ENCODE data around the gene CYP1A2.

CYP1A2 gene

GRCh38 chr15:74800559-74801094 is 52.0 kb downstream of the CYP1A2 start:
- CTCF ChIA-PET, result interaction anchor here (0.6 to 10.9 kb wide), 15 partner anchors 9 to 166 kb away, joined by 3 to 136 read pairs (median 4); partner anchors contain the start of genes CSK and ULK3
- H3K4me3 ChIP-seq (ENCODE audit: low read depth, low read length), result no peak overlapping the region
- POLR2A ChIA-PET, result no interaction called here
- no peak for DNase-seq (ENCODE audit: low read depth, low spot score)
- TF ChIP-seq CTCF (IDR thresholded peaks at IDR 0.05; ENCODE audit: insufficient read depth, low read length, missing control alignments), result no peak

GRCh38 chr15:74801311-74801997 is 52.8 kb downstream of the CYP1A2 start:
- ChIA-PET POLR2A (no interaction called here), CTCF (interaction anchor here (0.9 to 10.9 kb wide), 11 partner anchors 8 to 166 kb away, joined by 3 to 136 read pairs (median 7); partner anchors contain the start of genes CSK and ULK3)
- DNase-seq (ENCODE audit: low read depth, low spot score), result no peak
- TF ChIP-seq CTCF (IDR thresholded peaks at IDR 0.05; ENCODE audit: insufficient read depth, low read length, missing control alignments), result no peak
- no peak overlapping the region for H3K4me3 ChIP-seq (ENCODE audit: low read depth, low read length)

- TF ChIP-seq CTCF (IDR thresholded peaks at IDR 0.05; ENCODE audit: insufficient read depth, low read length, missing control alignments), result no peak
- ChIA-PET POLR2A (no interaction called here), CTCF (interaction anchor here (1.0 to 10.9 kb wide), 4 partner anchors 12 to 170 kb away, joined by 3 to 136 read pairs (median 40); partner anchors contain the start of gene CSK)
- DNase-seq (ENCODE audit: low read depth, low spot score), result no peak
- no peak overlapping the region for H3K4me3 ChIP-seq (ENCODE audit: low read depth, low read length)
Observed at GRCh38 chr15:74802290-74802689, 53.6 kb downstream of the CYP1A2 start.

DNA sequence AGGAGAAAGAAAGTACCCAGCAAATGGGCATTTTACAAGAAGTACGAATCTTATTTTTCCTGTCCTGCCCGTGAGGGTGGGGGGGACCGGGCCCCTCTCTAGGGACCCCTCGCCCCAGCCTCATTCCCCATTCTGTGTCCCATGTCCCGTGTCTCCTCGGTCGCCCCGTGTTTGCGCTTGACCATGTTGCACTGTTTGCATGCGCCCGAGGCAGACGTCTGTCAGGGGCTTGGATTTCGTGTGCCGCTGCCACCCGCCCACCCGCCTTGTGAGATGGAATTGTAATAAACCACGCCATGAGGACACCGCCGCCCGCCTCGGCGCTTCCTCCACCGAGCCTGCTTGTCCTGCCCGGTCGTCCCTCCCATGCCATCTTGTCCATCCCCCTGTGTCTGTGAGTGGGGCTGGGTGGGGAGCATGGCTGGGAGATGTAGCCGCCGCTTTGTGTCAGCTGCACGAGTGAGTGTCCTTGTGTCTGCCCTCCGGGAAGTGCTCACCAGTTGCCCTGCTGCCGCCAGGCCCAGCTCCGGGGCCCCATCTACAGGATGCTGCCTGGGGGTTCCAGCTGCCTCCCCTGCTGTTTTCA is 54.3 kb downstream of the CYP1A2 start:
- no peak for DNase-seq (ENCODE audit: low read depth, low spot score)
- no peak overlapping the region for H3K4me3 ChIP-seq (ENCODE audit: low read depth, low read length)
- POLR2A ChIA-PET, result no interaction called here
- TF ChIP-seq CTCF (IDR thresholded peaks at IDR 0.05; ENCODE audit: insufficient read depth, low read length, missing control alignments), result no peak
- CTCF ChIA-PET, result interaction anchor here (1.6 to 10.9 kb wide), 3 partner anchors 13 to 171 kb away, joined by 4 to 136 read pairs (median 12); no protein-coding TSS in a partner anchor

- DNase-seq (ENCODE audit: low read depth, low spot score), result no peak
- no peak for TF ChIP-seq CTCF (IDR thresholded peaks at IDR 0.05; ENCODE audit: insufficient read depth, low read length, missing control alignments)
- POLR2A ChIA-PET, result no interaction called here
- CTCF ChIA-PET, result interaction anchor here (1.0 to 10.9 kb wide), 7 partner anchors 11 to 97 kb away, joined by 3 to 136 read pairs (median 6); no protein-coding TSS in a partner anchor
- H3K4me3 ChIP-seq (ENCODE audit: low read depth, low read length), result no peak overlapping the region
Observed at GRCh38 chr15:74804935-74805334, 56.3 kb downstream of the CYP1A2 start.

All from AG04449 (cell line).